Suppressor macrophage treated with lipopolysaccharide for 4 hours (primary cell): Measurements from ENCODE around the gene REM2.

Experiments used
- DNase-seq: peaks from one replicate; pipeline ENCODE4 v3.0.0-alpha.2; 2020

The REM2 gene

DNA sequence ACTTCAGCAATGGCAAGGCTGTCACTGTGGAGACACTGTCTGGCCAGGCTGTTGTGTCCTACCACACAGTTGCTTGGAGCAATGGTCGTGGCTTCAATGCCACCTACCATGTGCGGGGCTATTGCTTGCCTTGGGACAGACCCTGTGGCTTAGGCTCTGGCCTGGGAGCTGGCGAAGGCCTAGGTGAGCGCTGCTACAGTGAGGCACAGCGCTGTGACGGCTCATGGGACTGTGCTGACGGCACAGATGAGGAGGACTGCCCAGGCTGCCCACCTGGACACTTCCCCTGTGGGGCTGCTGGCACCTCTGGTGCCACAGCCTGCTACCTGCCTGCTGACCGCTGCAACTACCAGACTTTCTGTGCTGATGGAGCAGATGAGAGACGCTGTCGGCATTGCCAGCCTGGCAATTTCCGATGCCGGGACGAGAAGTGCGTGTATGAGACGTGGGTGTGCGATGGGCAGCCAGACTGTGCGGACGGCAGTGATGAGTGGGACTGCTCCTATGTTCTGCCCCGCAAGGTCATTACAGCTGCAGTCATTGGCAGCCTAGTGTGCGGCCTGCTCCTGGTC, 7.2 kb upstream of the REM2 start:
- no peak for DNase-seq

DNA sequence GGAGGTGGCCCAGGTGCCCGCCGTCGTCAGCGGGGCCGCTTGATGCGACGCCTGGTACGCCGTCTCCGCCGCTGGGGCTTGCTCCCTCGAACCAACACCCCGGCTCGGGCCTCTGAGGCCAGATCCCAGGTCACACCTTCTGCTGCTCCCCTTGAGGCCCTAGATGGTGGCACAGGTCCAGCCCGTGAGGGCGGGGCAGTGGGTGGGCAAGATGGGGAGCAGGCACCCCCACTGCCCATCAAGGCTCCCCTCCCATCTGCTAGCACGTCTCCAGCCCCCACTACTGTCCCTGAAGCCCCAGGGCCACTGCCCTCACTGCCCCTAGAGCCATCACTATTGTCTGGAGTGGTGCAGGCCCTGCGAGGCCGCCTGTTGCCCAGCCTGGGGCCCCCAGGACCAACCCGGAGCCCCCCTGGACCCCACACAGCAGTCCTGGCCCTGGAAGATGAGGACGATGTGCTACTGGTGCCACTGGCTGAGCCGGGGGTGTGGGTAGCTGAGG, 6.0 kb upstream of the REM2 start:
- no peak for DNase-seq

DNA sequence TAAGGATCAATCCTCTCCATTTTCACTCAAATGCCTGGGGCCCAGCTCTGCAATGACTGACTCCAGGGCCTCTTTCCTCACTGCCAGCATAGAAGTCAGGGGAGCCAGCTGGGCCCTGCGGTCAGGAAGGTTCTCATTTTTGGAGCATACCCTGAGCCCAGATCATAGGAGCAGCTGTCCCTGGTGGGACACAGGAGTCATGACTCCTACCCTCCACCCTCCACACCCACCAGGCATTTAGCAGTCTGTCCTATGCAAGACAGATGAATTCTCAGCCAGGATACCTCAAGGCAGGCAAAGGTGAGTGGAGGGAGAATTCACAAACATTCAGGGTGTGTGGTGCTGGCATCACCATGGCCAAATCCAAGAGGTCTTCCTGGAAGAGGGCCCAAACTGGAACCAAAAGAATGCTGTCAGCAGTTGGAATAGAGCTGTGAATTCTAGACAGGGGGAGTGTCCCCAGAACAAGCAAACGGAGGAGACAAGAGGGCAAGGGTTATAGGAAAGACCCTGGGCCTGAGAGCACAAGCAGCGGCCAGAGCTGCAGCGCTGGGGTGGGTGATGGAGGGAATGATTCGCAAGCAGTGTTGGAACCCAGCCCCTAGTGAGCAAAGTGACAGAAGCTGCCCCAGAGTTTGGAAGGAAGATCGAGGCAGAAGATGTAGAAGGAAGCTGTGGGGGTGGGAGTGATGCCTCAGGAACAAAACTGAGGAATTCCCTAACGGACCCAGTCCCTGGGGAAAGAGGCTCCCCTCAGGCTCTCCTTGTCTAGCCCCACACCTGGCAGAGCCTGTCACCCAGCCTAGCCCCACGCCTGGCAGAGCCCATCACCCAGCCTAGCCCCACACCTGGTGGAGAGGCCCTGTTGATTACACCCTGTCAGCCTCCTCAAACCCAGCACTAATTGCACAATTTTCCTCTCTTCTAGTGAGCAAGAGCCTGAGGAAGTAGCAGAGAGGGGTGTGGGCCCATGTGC, 4.5 kb upstream of the REM2 start:
- no peak for DNase-seq

DNA sequence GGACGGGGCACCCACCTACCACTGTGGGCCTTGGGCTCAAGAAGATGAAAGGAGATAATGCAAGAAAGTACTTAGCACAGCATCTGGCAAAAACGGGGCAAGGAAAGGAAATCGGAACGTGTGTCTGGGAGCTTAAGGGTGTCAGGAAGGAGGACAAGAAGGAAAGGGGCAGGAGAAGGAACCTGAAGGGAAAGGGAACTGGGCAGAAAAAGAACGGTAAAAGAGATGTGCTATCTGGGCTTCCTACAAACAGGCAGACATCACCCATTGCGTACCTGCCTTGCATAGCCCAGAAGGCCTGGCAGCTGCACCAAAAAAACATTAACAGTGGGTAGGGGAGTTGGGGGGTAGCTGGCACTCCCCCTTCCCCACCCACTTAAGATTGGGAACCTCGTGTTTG, 958 bp upstream of the REM2 start:
- DNase-seq = no peak

DNA sequence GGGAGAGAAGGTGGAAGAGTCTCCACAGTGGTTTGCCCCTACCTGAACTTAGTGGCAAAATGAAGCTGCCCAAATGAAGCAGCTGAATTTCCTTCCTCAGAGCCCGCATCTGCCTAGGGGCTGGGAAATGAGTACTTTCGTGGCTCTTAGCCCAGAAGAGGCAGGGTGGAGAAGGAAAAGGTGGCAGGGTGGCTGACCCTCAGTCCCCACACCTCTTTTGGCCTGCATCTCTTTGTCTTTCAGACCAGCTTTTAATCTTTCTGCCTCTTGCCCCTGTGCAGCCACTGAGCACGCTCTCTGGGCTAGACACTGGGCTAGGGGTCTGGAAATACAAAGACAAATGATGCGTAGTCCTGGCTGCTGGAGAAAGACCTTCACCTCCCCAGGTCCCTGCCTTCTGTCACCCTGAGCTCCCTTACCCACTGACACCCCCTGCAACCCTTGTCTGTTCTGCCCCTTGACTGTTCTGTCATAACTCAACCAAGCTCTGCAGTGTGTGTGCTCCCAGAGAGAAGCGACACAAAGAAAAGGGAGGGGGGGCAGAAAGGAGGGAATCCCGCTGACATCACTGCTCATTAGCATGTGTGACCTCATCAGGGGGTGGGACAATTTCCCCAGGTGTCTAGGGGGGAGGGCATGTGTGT, 371 bp upstream of the REM2 start:
- no peak for DNase-seq

DNA sequence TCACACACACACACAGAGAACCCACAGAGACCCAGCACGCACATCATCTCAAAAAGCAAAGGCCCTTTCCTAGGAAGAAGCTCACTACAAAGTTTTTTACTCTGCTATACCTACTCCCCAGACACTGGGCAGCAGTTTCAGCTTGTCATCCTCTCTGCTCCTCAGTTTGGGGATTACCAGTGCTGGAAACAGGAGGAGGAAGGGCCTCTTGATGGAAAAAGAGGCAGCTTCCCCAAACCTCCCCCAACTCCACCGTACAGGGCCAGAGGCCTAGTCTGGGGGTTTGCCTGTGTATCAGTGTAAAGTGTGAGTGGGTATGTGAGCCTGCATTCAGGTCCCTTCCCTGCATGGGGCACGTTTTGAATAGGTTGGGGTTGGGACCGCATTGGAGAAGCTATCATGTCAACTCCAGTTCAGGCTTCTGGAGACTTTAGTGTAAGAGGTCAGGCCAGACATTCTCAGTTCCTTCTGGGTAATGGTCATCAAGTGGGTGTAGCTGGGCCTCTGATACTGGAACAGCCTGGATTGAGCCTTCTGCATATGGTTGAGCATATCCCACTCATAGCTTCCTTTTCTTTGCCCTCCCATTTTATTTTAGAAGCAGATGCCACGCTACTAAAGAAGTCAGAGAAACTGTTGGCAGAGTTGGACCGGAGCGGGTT, 1.2 kb downstream of the REM2 start:
- DNase-seq = peak; percentile 25

DNA sequence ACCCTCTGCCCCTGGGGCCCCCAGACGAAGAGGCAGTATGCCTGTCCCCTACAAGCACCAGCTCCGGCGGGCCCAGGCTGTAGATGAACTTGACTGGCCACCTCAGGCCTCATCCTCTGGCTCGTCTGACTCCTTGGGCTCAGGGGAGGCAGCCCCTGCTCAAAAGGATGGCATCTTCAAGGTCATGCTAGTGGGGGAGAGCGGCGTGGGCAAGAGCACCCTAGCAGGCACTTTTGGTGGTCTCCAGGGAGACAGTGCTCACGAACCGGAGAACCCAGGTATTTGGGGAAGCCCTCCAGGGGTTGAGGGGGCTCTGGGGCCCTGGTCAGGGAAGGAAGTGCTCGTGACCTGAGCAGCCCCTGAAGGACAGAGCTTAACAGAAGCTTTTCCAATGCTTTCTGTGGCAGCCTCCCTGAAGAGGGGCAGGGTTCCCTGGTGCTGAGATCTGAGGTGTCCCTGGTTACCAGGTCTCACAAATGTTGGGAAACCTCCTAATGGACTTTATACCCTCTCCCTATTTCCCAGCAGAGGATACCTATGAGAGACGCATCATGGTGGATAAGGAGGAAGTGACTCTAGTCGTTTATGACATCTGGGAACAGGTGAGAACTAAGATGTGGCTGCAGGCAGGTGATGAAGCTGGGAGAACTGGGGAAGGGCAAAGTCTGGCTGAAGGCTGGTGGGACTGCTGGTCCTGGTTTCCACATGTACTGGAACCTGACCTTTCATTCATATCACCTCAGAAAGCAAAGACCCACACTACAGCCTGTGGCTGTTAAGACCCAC, 1.9 kb downstream of the REM2 start:
- DNase-seq = no peak

DNA sequence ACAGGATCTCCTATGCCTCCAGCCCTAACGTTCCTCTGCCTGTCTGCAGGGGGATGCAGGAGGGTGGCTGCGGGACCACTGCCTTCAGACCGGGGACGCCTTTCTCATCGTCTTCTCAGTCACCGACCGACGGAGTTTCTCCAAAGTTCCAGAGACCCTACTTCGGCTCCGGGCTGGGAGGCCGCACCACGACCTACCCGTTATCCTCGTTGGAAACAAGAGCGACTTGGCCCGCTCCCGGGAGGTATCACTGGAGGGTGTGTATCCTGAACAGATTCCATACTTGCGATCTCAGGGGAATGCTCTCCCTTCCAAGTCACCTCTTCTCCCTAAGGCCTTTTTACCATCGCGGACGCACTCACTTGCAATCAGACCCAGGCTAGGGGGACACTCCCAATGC, 3.0 kb downstream of the REM2 start:
- no peak for DNase-seq

DNA sequence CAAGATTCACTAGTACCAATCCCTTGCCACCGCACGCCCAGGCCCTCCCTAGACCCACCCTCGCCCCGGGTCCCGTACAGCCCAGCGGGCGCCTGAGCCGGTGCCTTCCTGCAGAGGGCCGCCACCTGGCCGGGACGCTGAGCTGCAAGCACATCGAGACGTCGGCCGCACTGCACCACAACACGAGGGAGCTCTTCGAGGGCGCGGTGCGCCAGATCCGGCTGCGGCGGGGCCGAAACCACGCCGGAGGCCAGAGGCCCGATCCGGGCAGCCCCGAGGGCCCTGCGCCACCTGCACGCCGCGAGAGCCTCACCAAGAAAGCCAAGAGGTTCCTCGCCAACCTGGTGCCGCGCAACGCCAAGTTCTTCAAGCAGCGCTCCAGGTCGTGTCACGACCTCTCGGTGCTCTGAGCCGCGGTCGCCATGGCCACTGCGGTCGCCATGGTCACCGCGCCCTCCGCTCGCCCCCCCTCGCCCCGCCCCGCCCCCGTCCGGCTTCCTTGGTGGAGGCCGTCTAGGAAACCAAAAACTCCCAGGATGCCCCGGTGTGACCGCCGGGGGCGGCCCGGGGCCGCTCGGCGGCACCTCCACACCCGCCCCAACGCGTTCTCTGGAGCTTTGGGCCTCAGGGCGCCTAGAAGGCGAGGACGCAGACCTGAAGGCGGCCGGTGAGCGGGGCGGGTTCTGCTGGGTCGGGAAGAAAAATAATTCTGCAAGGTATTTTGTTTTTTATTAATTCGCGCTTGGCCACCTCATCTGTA, 3.7 kb downstream of the REM2 start:
- peak; percentile 41 for DNase-seq

DNA sequence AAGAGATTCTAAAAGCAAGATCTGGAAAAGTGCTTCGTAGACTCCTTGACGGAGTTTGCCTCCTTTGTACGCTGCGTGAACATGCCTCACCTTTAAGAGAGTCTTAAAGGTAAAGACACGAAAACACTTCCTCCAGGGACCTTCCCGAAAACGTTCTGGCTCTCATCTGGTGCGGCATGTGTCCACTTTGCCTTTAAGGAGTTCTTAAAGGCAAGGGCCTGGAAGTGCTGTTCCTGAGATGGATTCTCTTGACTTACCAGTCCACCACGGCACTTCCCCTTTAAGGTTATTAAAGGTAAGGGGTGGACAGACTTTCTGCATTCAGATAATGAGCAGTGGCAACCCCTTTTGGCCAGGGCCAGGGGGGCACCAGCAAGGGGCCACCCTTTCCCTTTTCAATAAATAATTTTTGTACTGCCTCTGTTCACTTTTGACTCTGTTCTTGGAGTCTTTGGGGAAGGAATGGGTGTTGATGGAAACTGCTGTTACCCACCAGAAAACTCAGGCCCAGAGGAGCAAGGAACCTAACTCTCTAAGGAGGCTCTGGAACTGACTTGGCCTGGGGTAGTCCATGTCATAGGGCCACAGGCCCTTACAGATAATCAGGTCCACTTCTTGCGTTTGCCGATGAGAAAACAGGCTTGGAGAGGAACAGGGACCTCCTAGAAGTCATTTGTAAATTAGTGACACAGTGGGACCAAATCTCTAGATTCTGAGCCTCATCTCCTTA, 4.4 kb downstream of the REM2 start:
- DNase-seq = no peak

DNA sequence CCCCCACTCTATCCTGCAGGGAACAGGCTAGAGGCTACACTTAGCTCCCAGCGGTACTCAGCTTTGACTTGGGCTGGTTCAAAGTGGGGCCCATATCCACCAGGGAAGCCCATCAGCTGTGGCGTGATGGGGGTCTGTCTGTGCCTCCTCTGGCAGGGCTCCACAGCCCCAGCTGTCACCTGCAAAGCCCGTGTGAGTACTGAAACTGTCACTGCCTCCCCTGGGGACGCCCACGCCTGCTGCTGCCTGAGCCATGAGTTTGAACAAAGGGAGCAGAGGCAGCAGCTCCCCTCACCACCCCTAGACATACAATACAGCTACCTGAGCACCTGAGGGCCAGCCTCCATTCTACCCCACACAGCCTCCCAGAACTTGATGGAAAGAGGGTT, 5.0 kb downstream of the REM2 start:
- no peak for DNase-seq

DNA sequence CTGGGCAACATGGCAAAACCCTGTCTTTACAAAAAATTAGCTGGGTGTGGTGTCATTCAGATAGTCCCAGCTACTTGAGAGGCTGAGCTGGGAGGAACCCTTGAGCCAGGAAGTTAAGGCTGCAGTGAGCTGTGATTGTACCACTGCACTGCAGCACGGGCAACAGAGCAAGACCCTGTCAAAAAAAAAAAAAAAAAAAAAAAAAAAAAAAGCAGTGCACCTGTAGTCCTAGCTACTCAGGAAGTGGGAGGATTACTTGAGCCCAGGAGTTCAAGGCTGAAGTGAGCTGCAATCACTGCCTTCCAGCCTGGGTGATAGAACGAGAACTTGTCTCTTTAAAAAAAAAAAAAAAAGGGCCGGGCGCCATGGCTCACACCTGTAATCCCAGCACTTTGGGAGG, 5.6 kb downstream of the REM2 start:
- no peak for DNase-seq

DNA sequence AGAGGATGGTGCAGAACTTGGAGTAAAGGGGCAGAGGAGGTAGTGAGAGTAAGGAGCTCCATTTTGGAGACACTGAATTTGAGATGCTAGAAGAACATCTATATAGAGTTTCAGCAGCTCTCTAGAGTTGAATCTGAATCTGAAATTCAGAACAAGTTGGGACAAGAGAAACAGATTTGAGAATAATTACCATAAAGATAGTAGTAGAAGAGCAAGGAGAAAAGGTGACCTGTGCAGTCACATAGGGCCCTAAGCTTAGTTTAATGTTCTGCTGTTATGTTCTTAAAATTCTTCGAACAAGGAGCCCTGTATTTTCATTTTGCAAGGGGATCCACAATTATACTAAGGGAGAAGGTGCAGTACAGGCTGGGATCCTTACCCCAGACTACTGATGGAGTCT, 7.4 kb downstream of the REM2 start:
- no peak for DNase-seq

DNA sequence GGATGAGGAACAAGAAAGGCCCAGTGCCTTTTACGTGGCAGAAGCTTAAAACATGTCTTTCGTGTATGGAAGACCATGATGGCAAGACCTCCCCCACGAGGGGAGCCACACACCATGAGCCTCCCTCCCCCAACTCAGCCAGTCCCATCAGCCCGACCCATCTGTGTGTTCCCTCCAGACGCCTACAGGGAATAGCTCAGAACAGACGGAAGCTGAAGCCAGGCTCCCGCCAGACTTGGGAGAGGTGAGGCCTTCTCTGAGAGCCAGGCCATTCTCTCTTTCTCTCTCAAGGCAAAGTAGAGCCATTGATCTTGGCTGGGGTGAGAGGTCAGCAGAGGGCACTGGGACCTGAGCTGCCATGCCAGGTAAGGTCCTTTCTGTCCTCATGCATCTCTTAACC, 9.5 kb downstream of the REM2 start:
- no peak for DNase-seq

DNA sequence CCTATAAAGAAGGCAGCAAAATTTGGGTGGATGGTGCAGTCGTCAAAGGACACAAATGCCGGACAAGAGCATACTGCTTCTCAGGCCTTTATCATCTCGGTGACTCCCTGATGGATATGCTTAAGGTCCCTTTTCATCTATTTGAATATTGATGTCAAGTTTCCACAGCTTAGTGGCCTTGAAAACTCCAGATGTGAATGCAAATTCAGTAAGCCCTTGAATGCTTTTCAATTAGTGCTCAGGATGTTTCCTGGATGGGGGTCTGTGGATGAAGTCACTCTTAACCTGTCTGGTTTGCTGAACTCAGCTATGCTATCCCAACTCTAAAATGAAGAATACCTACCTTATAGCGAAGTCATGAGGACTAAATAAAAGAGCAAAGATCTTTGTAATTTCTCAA, 10.7 kb downstream of the REM2 start:
- no peak for DNase-seq

DNA sequence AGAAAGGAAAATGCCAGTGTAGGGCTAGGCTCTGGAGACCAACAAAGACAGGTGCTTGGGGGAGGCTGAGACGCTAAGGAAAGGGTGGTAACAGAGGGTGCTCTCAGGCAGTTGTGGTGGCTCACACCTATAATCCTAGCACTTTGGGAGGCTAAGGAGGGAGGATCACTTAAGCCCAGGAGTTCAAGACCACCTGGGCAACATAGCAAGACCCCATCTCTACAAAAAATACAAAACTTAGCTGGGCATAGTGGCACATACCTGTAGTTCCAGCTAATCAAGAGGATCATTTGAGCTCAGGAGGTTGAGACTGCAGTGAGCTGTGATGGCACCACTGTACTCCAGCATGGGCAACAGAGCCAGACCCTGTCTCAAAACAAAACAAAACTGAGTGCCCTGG, 12.4 kb downstream of the REM2 start:
- DNase-seq = no peak

DNA sequence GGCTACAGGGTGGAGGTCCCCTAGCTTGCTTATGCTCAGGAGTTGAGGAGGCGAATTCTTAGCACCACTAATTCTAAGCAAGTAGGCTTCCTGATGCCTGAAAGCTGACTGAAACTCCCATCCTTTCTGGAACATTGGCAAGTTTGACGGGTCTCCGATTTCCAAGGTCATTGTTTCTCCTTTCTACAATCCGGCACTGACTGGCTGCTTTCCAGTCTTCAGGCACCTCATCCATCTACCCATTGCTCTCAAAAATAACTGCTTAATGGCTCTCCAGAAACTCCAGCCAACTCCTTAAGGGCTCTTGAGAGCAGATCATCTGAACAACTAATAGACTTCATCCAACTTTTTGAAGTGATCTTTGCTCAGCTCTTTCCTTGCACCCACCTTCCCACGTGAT, 13.3 kb downstream of the REM2 start:
- no peak for DNase-seq

DNA sequence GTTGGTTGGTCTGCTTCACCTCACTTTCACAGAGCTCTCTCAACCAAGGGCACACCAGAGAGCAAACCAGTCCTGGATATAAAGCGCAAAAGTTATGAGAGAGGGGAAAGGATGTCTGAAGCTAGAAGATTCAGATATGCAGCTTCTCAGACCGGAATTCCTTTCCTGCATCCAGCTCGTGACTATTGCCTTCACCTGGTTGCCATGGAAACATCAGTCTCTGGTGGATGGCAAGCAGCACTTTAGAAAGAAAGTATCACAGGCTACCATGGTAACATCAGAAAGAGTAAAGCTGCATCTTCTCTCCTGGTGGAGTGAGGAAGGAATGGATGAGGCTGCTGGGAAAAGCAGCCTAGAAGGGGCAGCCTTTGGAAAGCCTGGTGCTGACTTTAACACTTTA, 13.7 kb downstream of the REM2 start:
- no peak for DNase-seq

DNA sequence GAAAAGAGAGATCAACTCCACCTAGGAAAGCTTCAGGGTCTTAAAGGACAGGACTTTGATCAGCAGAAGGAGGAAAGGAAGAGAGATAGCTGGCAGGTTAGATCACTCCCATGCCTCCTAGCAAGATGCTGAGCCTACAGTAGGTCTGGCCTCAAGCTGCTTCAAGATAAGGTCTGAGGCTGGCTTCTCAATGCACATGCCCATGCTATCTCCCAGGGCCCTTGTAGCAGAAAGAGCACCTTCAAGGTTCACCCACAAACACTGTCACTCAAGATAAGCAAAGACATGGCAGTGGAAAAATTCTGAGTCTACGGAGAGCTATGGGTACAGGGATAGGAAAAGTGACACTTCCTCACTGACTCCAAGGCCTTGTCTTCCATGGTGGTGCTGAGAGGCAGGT, 14.3 kb downstream of the REM2 start:
- no peak for DNase-seq

DNA sequence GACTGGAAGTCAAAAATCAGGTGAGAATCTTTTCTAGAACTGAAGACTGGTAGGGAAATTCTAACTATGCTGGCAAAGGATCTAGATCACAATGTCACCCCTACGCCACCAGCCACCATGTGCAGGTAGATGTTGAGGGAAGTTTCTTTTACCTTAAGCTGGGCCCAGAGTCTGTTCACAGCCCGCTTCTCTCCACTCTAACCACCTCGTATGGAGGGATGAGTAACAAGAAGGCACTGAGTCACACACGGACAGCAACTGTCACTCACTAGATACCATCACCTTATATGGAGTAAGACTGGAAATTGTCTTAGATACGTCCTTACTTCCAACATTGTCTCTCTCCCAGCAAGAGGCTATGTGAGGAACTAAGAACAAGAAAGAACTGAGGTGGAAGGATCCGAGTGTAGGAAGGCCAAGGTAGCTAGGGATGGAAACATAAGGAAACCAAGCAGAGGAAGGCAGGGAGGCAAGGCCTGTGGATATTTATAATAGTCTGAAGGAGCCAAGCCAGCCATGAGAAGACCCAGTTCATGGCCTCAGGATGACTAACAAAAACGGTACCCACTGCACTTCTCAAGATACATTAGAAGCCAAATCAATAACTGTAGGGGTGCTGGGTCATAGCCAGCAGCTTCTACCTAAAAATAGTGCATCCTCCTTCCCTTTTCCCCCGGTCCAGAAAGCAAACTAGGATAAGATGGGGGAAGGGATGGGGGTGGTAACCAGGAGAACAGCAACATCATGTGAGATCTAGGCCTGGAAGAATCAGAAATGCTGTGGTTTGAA, 15.5 kb downstream of the REM2 start:
- DNase-seq = no peak
